ENCODE data around the gene MYLIP. TPM values are rescaled to one million over a fixed set of nuclear protein-coding genes. Genes with fewer than 3 reads are reported as not detected.

Gene MYLIP
- total RNA-seq, 1 experiment from 2014 or later, result 12.5 TPM

GRCh38 chr6:16129623-16130401, 926 bp downstream of the MYLIP start:
- H3K36me3 ChIP-seq (ENCODE audit: low read depth, low read length), result peaks cover 3% of the 10 kb centered on the region; the same call in 1 of the 2 replicates
- TF ChIP-seq EZH2phosphoT487 (IDR thresholded peaks at IDR 0.05; ENCODE audit: borderline replicate concordance, low read length), result no peak
- no peak; the same call in 1 of the 2 replicates for TF ChIP-seq CTCF (conservative IDR thresholded peaks at IDR 0.05; ENCODE audit: low read depth, low read length)
- no peak for TF ChIP-seq EZH2 (IDR thresholded peaks at IDR 0.05; ENCODE audit: low read length, unreplicated experiment)
- peaks cover 29% of the 10 kb centered on the region; the same call in 1 of the 2 replicates for H4K20me1 ChIP-seq (ENCODE audit: low read length)
- H3K9ac ChIP-seq (ENCODE audit: low read length), result peak overlapping the region; percentile 86
- no peaks in the 10 kb centered on the region for H3F3A ChIP-seq (ENCODE audit: low read length, unreplicated experiment)
- no peak overlapping the region for H2AFZ ChIP-seq (ENCODE audit: low read length)
- DNase-seq, result peak; percentile 26
- peaks cover 57% of the 10 kb centered on the region for H3K79me2 ChIP-seq (ENCODE audit: low read length)
- ChIA-PET POLR2A (ENCODE audit: unreplicated experiment) (interaction anchor here (0.5 to 0.6 kb wide), 2 partner anchors 73 to 180 kb away, joined by 3 to 4 read pairs; no protein-coding TSS in a partner anchor), CTCF (interaction anchor here (1.2 kb wide), 1 partner anchor 53 kb away, joined by 4 read pairs; no protein-coding TSS in a partner anchor)
- ATAC-seq, result peak; percentile 2; the same call in 1 of the 2 replicates
- H3K27me3 ChIP-seq (ENCODE audit: low read length), result peaks cover 10% of the 10 kb centered on the region
- peak overlapping the region; percentile 84 for H3K27ac ChIP-seq (ENCODE audit: low read length)
- H3K9me2 ChIP-seq (replicated peaks; ENCODE audit: low read length), result no peaks in the 10 kb centered on the region
- BruUV-seq (replicated peaks), result TSS peak; percentile 40
- intact Hi-C loops (cut with micrococcal nuclease), result loop anchor here (1.0 to 10.0 kb wide), 4 partner anchors 39 to 438 kb away; no protein-coding TSS in a partner anchor
- H3K4me3 ChIP-seq (ENCODE audit: low read length), result peak overlapping the region; percentile 98
- peaks cover 38% of the 10 kb centered on the region for H3K4me1 ChIP-seq (ENCODE audit: insufficient read depth, low read length)
- H3K4me2 ChIP-seq (ENCODE audit: low read length), result peak overlapping the region; percentile 84
- no peaks in the 10 kb centered on the region for H3K9me3 ChIP-seq (ENCODE audit: low read length)

GRCh38 chr6:16130437-16130891, 1.6 kb downstream of the MYLIP start:
- POLR2A ChIA-PET (ENCODE audit: unreplicated experiment), result interaction anchor here (0.6 kb wide), 1 partner anchor 53 kb away, joined by 3 read pairs; no protein-coding TSS in a partner anchor

More at GRCh38 chr6:16130437-16130891, 1.6 kb downstream of the MYLIP start:
- H3K36me3 ChIP-seq (ENCODE audit: low read depth, low read length), result peaks cover 3% of the 10 kb centered on the region; the same call in 1 of the 2 replicates
- intact Hi-C loops (cut with micrococcal nuclease), result loop anchor here (10.0 kb wide), 1 partner anchor 144 kb away; no protein-coding TSS in a partner anchor
- H3K9me3 ChIP-seq (ENCODE audit: low read length), result no peaks in the 10 kb centered on the region
- H3K4me2 ChIP-seq (ENCODE audit: low read length), result peak overlapping the region; percentile 84
- H2AFZ ChIP-seq (ENCODE audit: low read length), result no peak overlapping the region
- ATAC-seq (peak; percentile 6; the same call in 1 of the 2 replicates), DNase-seq (peak; percentile 87)
- TF ChIP-seq EZH2phosphoT487 (IDR thresholded peaks at IDR 0.05; ENCODE audit: borderline replicate concordance, low read length) (no peak), EZH2 (IDR thresholded peaks at IDR 0.05; ENCODE audit: low read length, unreplicated experiment) (no peak), CTCF (conservative IDR thresholded peaks at IDR 0.05; ENCODE audit: low read depth, low read length) (no peak)
- H3K27ac ChIP-seq (ENCODE audit: low read length), result peak overlapping the region; percentile 84
- H3K4me1 ChIP-seq (ENCODE audit: insufficient read depth, low read length), result peaks cover 38% of the 10 kb centered on the region
- H3K79me2 ChIP-seq (ENCODE audit: low read length), result peaks cover 63% of the 10 kb centered on the region
- CTCF ChIA-PET, result interaction anchor here (0.6 to 0.7 kb wide), 2 partner anchors 186 to 439 kb away, joined by 4 read pairs; no protein-coding TSS in a partner anchor
- H4K20me1 ChIP-seq (ENCODE audit: low read length), result peaks cover 35% of the 10 kb centered on the region; the same call in 1 of the 2 replicates
- H3K9me2 ChIP-seq (replicated peaks; ENCODE audit: low read length), result no peaks in the 10 kb centered on the region
- peak overlapping the region; percentile 86 for H3K9ac ChIP-seq (ENCODE audit: low read length)
- BruUV-seq (replicated peaks), result no TSS peak
- H3K4me3 ChIP-seq (ENCODE audit: low read length), result peak overlapping the region; percentile 98
- H3K27me3 ChIP-seq (ENCODE audit: low read length), result peaks cover 5% of the 10 kb centered on the region; the same call in 1 of the 2 replicates
- no peaks in the 10 kb centered on the region for H3F3A ChIP-seq (ENCODE audit: low read length, unreplicated experiment)

All from PC-3 (cell line).